Endothelial cell of umbilical vein (primary cell): ENCODE measurements around the gene PDE3A.

Source experiments
- EZH2 ChIP-seq: IDR thresholded peaks from 2 replicates; pipeline ENCODE4 v1.6.1; 2012; ENCODE audit warnings: borderline replicate concordance, low read depth, mild to moderate bottlenecking, moderate library complexity, low read length, inconsistent platforms; ENCODE audit not compliant: severe bottlenecking
- POLR2A ChIP-seq: IDR thresholded peaks from 2 replicates; pipeline ENCODE4 v1.6.1; 2012; ENCODE audit warnings: low read depth, mild to moderate bottlenecking, control low read depth, low read length
- POLR2AphosphoS5 ChIP-seq: IDR thresholded peaks from 2 replicates; pipeline ENCODE4 v1.6.1; 2012; ENCODE audit warnings: low read depth, mild to moderate bottlenecking, control low read depth, low read length, moderate library complexity; ENCODE audit not compliant: insufficient read depth
- TF ChIP-seq, protein P1 (sequence below), 2 donors: IDR thresholded peaks; 1 replicate in 1 of 2; 2 replicates in 1 of 2; pipeline ENCODE4 v1.5.1; 2011; ENCODE audit warnings: low read length in 2 of 2, mild to moderate bottlenecking in 2 of 2, moderate library complexity in 2 of 2, control low read depth in 1 of 2, inconsistent platforms in 1 of 2, low read depth in 1 of 2; ENCODE audit not compliant: insufficient read depth in 1 of 2; ENCODE audit errors: extremely low read depth in 1 of 2

DNA sequence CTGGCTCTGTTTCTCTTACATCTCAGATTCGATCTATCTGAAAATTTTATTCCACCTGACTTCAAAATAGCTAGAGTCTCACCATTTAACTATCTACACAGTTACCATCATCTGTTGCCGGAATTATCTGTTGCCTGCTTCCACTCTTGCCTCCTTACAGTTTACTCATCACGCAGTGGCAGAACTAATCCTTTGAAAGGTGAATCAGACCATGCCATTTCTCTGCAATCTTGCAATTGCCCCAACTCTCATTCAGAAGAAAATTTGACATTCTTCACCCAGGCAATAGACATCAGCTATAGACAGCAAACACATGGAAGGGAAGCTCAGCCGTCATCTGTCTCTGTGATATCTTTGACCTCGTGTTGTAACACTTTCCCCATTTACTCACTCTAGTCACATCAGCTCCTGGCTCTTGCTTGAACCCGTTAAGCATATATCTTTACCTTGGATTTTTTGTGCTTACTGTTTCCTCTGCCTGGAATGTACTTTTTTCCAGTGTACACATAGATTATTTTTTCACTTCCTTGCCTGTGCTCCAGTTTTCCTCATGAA is 85.5 kb downstream of the PDE3A start:
- no peak for TF ChIP-seq POLR2AphosphoS5
- no peak for TF ChIP-seq EZH2
- TF ChIP-seq, protein P1, sequence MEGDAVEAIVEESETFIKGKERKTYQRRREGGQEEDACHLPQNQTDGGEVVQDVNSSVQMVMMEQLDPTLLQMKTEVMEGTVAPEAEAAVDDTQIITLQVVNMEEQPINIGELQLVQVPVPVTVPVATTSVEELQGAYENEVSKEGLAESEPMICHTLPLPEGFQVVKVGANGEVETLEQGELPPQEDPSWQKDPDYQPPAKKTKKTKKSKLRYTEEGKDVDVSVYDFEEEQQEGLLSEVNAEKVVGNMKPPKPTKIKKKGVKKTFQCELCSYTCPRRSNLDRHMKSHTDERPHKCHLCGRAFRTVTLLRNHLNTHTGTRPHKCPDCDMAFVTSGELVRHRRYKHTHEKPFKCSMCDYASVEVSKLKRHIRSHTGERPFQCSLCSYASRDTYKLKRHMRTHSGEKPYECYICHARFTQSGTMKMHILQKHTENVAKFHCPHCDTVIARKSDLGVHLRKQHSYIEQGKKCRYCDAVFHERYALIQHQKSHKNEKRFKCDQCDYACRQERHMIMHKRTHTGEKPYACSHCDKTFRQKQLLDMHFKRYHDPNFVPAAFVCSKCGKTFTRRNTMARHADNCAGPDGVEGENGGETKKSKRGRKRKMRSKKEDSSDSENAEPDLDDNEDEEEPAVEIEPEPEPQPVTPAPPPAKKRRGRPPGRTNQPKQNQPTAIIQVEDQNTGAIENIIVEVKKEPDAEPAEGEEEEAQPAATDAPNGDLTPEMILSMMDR (IDR thresholded peaks at IDR 0.05; ENCODE audit: extremely low read depth in 1 of 2, insufficient read depth in 1 of 2, low read depth in 1 of 2, low read length in 2 of 2) = no peak
- TF ChIP-seq POLR2A = no peak
